ENCODE data around the gene RBM44. TPM values are rescaled to one million over a fixed set of nuclear protein-coding genes. Genes with fewer than 3 reads are reported as not detected.

RBM44 gene
- total RNA-seq, 1 experiment from 2014 or later, result 1.0 TPM

DNA sequence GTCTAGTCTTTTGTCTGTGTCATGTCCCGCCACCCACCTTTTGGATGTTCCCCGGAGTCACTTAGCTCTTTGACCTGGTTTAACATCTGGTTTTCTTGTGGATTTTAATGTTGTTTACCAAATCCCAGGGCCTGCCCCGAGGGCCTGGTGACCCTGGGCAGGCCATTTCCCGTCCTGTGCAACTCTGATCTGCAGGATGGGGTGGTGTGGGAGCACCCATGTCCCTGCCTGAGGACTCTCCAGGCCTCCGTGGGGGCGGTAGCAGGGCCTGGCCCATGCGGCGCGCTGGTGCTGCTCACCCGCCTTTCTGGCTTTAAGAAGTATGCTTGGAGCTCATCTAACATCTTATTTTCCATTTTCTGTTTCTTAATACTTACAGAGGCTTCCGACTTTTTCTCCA, 71.5 kb downstream of the RBM44 start:
- CTCF ChIA-PET, result no interaction called here
- no peak overlapping the region for H3K4me3 Mint-ChIP-seq (ENCODE audit: low read depth, unreplicated experiment)
- no TSS peak for BruUV-seq (replicated peaks)
- TF ChIP-seq, protein P1, sequence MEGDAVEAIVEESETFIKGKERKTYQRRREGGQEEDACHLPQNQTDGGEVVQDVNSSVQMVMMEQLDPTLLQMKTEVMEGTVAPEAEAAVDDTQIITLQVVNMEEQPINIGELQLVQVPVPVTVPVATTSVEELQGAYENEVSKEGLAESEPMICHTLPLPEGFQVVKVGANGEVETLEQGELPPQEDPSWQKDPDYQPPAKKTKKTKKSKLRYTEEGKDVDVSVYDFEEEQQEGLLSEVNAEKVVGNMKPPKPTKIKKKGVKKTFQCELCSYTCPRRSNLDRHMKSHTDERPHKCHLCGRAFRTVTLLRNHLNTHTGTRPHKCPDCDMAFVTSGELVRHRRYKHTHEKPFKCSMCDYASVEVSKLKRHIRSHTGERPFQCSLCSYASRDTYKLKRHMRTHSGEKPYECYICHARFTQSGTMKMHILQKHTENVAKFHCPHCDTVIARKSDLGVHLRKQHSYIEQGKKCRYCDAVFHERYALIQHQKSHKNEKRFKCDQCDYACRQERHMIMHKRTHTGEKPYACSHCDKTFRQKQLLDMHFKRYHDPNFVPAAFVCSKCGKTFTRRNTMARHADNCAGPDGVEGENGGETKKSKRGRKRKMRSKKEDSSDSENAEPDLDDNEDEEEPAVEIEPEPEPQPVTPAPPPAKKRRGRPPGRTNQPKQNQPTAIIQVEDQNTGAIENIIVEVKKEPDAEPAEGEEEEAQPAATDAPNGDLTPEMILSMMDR (IDR thresholded peaks at IDR 0.05; ENCODE audit: unreplicated experiment), result no peak
- DNase-seq, result no peak
- intact Hi-C loops (cut with micrococcal nuclease; ENCODE audit: unreplicated experiment), result no loop called here
- no peaks in the 10 kb centered on the region for H3K9me3 Mint-ChIP-seq (ENCODE audit: low read depth, unreplicated experiment)
- peaks cover 6% of the 10 kb centered on the region for H3K36me3 Mint-ChIP-seq (ENCODE audit: insufficient read depth, unreplicated experiment)
- no peaks in the 10 kb centered on the region for H3K27me3 Mint-ChIP-seq (ENCODE audit: unreplicated experiment)
- H3K4me1 Mint-ChIP-seq (ENCODE audit: low read depth, unreplicated experiment), result peaks cover 44% of the 10 kb centered on the region
- H3K27ac Mint-ChIP-seq (ENCODE audit: unreplicated experiment), result no peak overlapping the region

DNA sequence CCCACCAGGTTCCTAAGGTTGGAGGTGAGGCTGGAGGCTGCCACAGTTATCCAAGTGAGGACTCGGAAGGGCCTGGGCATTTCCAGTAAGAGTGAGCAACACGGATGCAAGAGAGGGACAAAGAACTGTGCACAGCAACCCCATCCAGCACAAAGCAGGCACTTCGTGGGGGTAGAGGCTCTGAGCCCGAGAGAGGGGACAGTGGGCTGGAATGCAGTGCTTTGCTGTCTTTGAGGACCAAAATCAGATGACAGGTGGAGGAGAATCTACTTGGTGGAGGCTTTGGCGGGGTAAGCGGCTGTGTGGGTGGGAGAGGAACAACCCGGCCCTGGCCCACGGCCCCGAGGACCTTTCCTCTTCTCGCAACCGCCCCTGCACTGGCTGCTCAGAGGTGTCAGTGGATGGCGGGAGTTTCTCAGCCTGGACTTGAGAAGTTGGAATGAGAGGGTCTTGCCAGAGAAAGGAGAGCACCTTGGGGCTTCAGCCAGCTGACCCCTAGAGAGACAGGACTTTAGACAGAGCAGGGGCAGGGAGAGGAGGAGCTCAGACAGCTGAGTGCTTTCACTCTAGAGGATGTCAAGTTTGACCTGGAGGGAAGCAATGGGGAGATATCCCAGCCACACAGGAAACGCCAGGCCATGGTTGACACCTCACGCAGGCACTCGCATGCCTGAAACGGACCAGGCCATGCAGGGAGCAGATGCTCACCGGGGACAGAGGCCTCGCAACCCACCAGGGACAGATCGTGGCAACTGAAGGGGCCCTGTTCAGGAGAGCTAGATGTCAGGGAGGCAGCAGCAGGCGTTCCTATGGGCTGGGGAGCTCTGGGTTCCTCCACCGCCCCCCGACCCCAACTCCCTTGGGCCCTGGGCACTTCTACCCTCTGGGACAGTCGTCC, 72.4 kb downstream of the RBM44 start:
- no peaks in the 10 kb centered on the region for H3K36me3 Mint-ChIP-seq (ENCODE audit: insufficient read depth, unreplicated experiment)
- TF ChIP-seq, protein P1 (IDR thresholded peaks at IDR 0.05; ENCODE audit: unreplicated experiment), result no peak
- CTCF ChIA-PET, result no interaction called here
- H3K4me1 Mint-ChIP-seq (ENCODE audit: low read depth, unreplicated experiment), result peaks cover 36% of the 10 kb centered on the region
- H3K9me3 Mint-ChIP-seq (ENCODE audit: low read depth, unreplicated experiment), result no peaks in the 10 kb centered on the region
- intact Hi-C loops (cut with micrococcal nuclease; ENCODE audit: unreplicated experiment), result no loop called here
- H3K4me3 Mint-ChIP-seq (ENCODE audit: low read depth, unreplicated experiment), result no peak overlapping the region
- BruUV-seq (replicated peaks), result no TSS peak
- DNase-seq, result no peak
- H3K27ac Mint-ChIP-seq (ENCODE audit: unreplicated experiment), result no peak overlapping the region
- H3K27me3 Mint-ChIP-seq (ENCODE audit: unreplicated experiment), result no peaks in the 10 kb centered on the region

DNA sequence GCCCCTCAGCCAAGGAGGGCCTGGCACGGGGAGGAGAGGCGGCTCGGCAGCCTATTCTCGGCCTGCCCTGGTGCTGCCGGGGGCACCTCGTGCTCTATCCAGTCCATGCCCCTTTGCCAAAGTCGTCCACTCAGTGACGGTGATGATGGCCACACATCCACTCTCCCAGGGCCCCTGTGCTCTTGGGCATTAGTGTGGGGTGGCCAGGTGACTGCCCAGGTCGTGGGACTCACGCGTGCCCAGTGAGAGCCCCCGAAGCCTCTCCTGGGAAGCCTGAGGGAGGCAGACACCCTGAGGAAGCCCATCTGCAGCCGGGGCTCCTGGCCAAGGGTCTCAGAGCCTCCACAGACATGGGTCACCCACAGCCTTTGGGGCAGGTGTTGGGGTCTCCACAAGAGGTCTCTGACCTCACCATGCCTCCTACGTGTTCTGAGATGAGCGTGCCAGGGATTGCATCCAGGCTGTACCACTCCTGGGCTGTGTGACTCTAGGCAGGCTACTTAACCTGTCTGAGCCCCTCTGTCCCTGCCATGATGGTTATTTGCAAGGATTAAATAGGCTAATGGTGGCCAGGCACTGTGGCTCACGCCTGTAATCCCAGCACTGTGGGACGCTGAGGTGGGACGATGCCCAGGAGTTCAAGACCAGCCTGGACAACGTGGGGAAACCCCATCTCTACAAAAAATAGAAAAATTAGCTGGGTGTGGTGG, 73.8 kb downstream of the RBM44 start:
- no peak for DNase-seq
- H3K9me3 Mint-ChIP-seq (ENCODE audit: low read depth, unreplicated experiment), result no peaks in the 10 kb centered on the region
- no peak overlapping the region for H3K27ac Mint-ChIP-seq (ENCODE audit: unreplicated experiment)
- peaks cover 22% of the 10 kb centered on the region for H3K4me1 Mint-ChIP-seq (ENCODE audit: low read depth, unreplicated experiment)
- intact Hi-C loops (cut with micrococcal nuclease; ENCODE audit: unreplicated experiment), result no loop called here
- CTCF ChIA-PET, result no interaction called here
- no peaks in the 10 kb centered on the region for H3K27me3 Mint-ChIP-seq (ENCODE audit: unreplicated experiment)
- no peak overlapping the region for H3K4me3 Mint-ChIP-seq (ENCODE audit: low read depth, unreplicated experiment)
- BruUV-seq (replicated peaks), result no TSS peak
- TF ChIP-seq, protein P1 (IDR thresholded peaks at IDR 0.05; ENCODE audit: unreplicated experiment), result no peak
- H3K36me3 Mint-ChIP-seq (ENCODE audit: insufficient read depth, unreplicated experiment), result no peaks in the 10 kb centered on the region

DNA sequence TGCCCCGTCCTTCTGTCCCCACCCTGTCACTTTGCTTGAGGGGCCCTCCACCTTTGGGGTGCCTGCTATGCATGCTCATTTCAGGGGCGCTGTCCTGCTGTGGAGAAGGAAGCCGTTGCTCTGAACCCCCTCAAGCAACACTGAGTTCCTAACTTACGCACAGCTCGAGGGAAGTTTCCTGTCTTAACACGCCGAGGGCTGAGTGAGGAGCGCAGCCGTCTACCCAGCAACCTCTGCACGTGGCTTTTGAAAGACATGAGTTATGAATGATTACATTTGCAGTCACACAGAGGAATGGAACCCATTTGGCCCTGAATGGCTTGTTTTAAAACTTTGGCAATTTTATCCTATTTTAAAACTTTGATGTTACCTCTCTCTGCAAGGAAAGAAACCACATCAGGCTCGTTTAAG, 74.8 kb downstream of the RBM44 start:
- Mint-ChIP-seq H3K9me3 (ENCODE audit: low read depth, unreplicated experiment) (no peaks in the 10 kb centered on the region), H3K36me3 (ENCODE audit: insufficient read depth, unreplicated experiment) (no peaks in the 10 kb centered on the region), H3K27me3 (ENCODE audit: unreplicated experiment) (no peaks in the 10 kb centered on the region), H3K27ac (ENCODE audit: unreplicated experiment) (no peak overlapping the region), H3K4me3 (ENCODE audit: low read depth, unreplicated experiment) (no peak overlapping the region), H3K4me1 (ENCODE audit: low read depth, unreplicated experiment) (peaks cover 11% of the 10 kb centered on the region)
- TF ChIP-seq, protein P1 (IDR thresholded peaks at IDR 0.05; ENCODE audit: unreplicated experiment), result no peak
- DNase-seq, result no peak
- BruUV-seq (replicated peaks), result no TSS peak
- intact Hi-C loops (cut with micrococcal nuclease; ENCODE audit: unreplicated experiment), result no loop called here
- CTCF ChIA-PET, result no interaction called here
